K562 (cell line): ENCODE results near the gene WDR27. TPM values are rescaled to one million over a fixed set of nuclear protein-coding genes. Genes with fewer than 3 reads are reported as not detected.

ENCODE experiments used
- ATAC-seq: fragments of 200-7000 bp; cut with Tn5 transposase; 3 replicates; pipeline ENCODE4 v1.9.1; 2020; ENCODE audit warnings: moderate library complexity
- BruUV-seq: library from RNA; stranded (reverse); fragments of 400-500 nt; replicated peaks from 2 replicates; lab custom pipeline; 2021; lab: Mats Ljungman, UMichigan
- CTCF ChIA-PET: fragments of 300-600 bp; formaldehyde crosslinking; extraction: SDS; loops from one replicate; lab custom pipeline; 2021; ENCODE audit warnings: low intra/inter-chr PET ratio; lab: Yijun Ruan, JAX
- POLR2A ChIA-PET: fragments of 300-600, 350-650 bp; sonication (Branson Sonifier 250); formaldehyde crosslinking; extraction: SDS; loops from one replicate; lab custom pipeline; 2021; ENCODE audit warnings: antibody characterized with exemption, inconsistent platforms; lab: Yijun Ruan, JAX
- DNase-seq, 4 experiments: peaks; one replicate each; pipeline versions ENCODE4 v3.0.0 to v3.0.0-alpha.2; 2011 to 2018; ENCODE audit warnings: low spot score in 3 of 4, mixed read lengths in 3 of 4; ENCODE audit errors: extremely low read depth in 1 of 4
- FAIRE-seq: peaks from 2 replicates; lab custom pipeline; 2011; peaks lifted over from hg19 to GRCh38; lab: Jason Lieb, UNC
- H2AFZ ChIP-seq: 2 replicates; pipeline ENCODE4 v1.6.0; 2011; ENCODE audit warnings: low read depth, low read length, control low read depth, inconsistent platforms
- H3K27ac ChIP-seq: fragments of 200-600 bp; 3 replicates; pipeline ENCODE4 v1.8.0; 2011; ENCODE audit warnings: low read depth, mild to moderate bottlenecking, control low read depth, inconsistent platforms, low read length, moderate library complexity, mixed read lengths; ENCODE audit errors: extremely low read depth
- H3K27me3 ChIP-seq, 2 experiments: fragments of 300-600 bp in 1 of 2; 2 replicates in 1 of 2; 3 replicates in 1 of 2; pipeline versions ENCODE4 v1.6.0 to v1.8.0; 2011; ENCODE audit warnings: inconsistent platforms in 2 of 2, low read length in 2 of 2, mild to moderate bottlenecking in 1 of 2, mixed read lengths in 1 of 2, moderate library complexity in 1 of 2; ENCODE audit not compliant: control insufficient read depth in 2 of 2, insufficient read depth in 2 of 2
- H3K36me3 ChIP-seq: fragments of 300-600 bp; 3 replicates; pipeline ENCODE4 v1.8.0; 2011; ENCODE audit warnings: mild to moderate bottlenecking, low read length, inconsistent platforms; ENCODE audit not compliant: control insufficient read depth, insufficient read depth
- H3K4me1 ChIP-seq, 2 experiments: fragments of 200-600 bp in 1 of 2; replicated peaks in 1 of 2; 2 replicates in 1 of 2; 3 replicates in 1 of 2; pipeline versions ENCODE4 v1.5.1 to v1.8.0; 2011; ENCODE audit warnings: inconsistent platforms in 2 of 2, low read length in 2 of 2, mild to moderate bottlenecking in 1 of 2, mixed read lengths in 1 of 2, moderate library complexity in 1 of 2; ENCODE audit not compliant: control insufficient read depth in 2 of 2, insufficient read depth in 2 of 2
- H3K4me2 ChIP-seq: 2 replicates; pipeline ENCODE4 v1.6.1; 2011; ENCODE audit warnings: low read length, control low read depth, inconsistent platforms, mixed read lengths; ENCODE audit not compliant: insufficient read depth
- H3K4me3 ChIP-seq: fragments of 200-600 bp; sonication (generic), shearing (Covaris generic); 2 replicates; pipeline ENCODE4 v1.5.1; 2016; ENCODE audit warnings: control low read depth, inconsistent platforms
- H3K79me2 ChIP-seq: fragments of 200-600 bp; 3 replicates; pipeline ENCODE4 v1.8.0; 2011; ENCODE audit warnings: low read length, inconsistent platforms; ENCODE audit not compliant: control insufficient read depth, insufficient read depth
- H3K9ac ChIP-seq, 2 experiments: 2 replicates each; pipeline versions ENCODE4 v1.6.0 to v1.6.1; 2011; ENCODE audit warnings: low read depth in 2 of 2, low read length in 2 of 2, control low read depth in 1 of 2, inconsistent platforms in 1 of 2, mild to moderate bottlenecking in 1 of 2, mixed read lengths in 1 of 2; ENCODE audit not compliant: insufficient read depth in 1 of 2
- H3K9me1 ChIP-seq: one replicate; pipeline ENCODE4 v1.6.0; 2011; ENCODE audit warnings: inconsistent platforms, mild to moderate bottlenecking, low read length, moderate library complexity; ENCODE audit not compliant: control insufficient read depth, insufficient read depth
- H3K9me3 ChIP-seq: replicated peaks from 2 replicates; pipeline ENCODE4 v1.5.1; 2011; ENCODE audit warnings: low read depth, low read length, inconsistent platforms; ENCODE audit not compliant: control insufficient read depth, insufficient read depth
- H4K20me1 ChIP-seq: replicated peaks from 2 replicates; pipeline ENCODE4 v1.6.1; 2011; ENCODE audit warnings: low read length, inconsistent platforms, mixed read lengths; ENCODE audit not compliant: control insufficient read depth, insufficient read depth
- FUS ChIP-seq: fragments of 200-400 bp; formaldehyde crosslinking; optimal IDR thresholded peaks from 2 replicates; pipeline ENCODE3; 2017; ENCODE audit warnings: low read depth, low read length
- MCM2 ChIP-seq: fragments of 450-650 bp; IDR thresholded peaks from 2 replicates; pipeline ENCODE4 v1.6.1; 2017; ENCODE audit warnings: low read depth, mild to moderate bottlenecking
- RAD21 ChIP-seq, 2 experiments: fragments of 250-450 bp in 1 of 2; fragments of 450-650 bp in 1 of 2; sonication (Bioruptor Pico) in 1 of 2; formaldehyde crosslinking in 1 of 2; IDR thresholded peaks in 1 of 2; conservative IDR thresholded peaks in 1 of 2; 2 replicates each; pipeline versions ENCODE4 v1.4.0 to v1.8.0; 2020 to 2022; ENCODE audit warnings: mild to moderate bottlenecking in 2 of 2, moderate library complexity in 1 of 2
- ZNF197 ChIP-seq: fragments of 200-800 bp; sonication (Bioruptor generic); IDR thresholded peaks from 2 replicates; pipeline ENCODE4 v1.6.1; 2016; ENCODE audit warnings: low read depth, missing genetic modification characterization, missing compliant biosample characterization
- ZNF431 ChIP-seq: sonication (generic); formaldehyde crosslinking; IDR thresholded peaks from 2 replicates; pipeline ENCODE4 v1.8.0; 2022; ENCODE audit warnings: mild to moderate bottlenecking, missing genetic modification reagents
- ZNF584 ChIP-seq: fragments of 200-800 bp; sonication (Bioruptor generic); IDR thresholded peaks from 2 replicates; pipeline ENCODE4 v1.6.1; 2016; ENCODE audit warnings: low read depth, mild to moderate bottlenecking, missing genetic modification characterization, missing compliant biosample characterization
- WGBS: fragments of 100-300 bp; shearing (Covaris generic); methylation state at CpG from one replicate; pipeline ENCODE4 v1.1.6; 2016; ENCODE audit warnings: low coverage, mixed read lengths; ENCODE audit not compliant: insufficient coverage; ENCODE audit errors: missing lambda C conversion rate; 5-methylcytosine and 5-hydroxymethylcytosine counted together
- in situ Hi-C: fragments of 300-500 bp; cut with MboI; formaldehyde crosslinking; loops from 4 replicates; pipeline ENCODE4 v1.15.0; 2018; ENCODE audit warnings: inconsistent platforms, mixed read lengths
- intact Hi-C: fragments of 100-400 bp; cut with micrococcal nuclease; formaldehyde crosslinking; loops from 2 replicates; pipeline ENCODE4 v1.14.2; 2022
- polyA plus RNA-seq, 8 experiments: library from polyadenylated mRNA; depleted of rRNA in 4 of 8; stranded (reverse) in 5 of 8; unstranded in 3 of 8; fragments of >200 nt; fragmentation: Nextera tagmentation in 2 of 8; fragmentation: Illumina TruSeq in 1 of 8; extraction: Ambion mirVana in 2 of 8; extraction: Trizol in 1 of 8; gene quantifications; 2 replicates each; pipeline versions ENCODE4 v1.2.1 to v1.2.3, GENCODE V29; 2011 to 2014; ENCODE audit warnings: inconsistent platforms in 1 of 8, missing spikeins in 1 of 8
- total RNA-seq, 7 experiments: library from RNA; depleted of rRNA in 6 of 7; stranded (reverse); fragments of >200 nt in 6 of 7; fragmentation: Illumina TruSeq in 2 of 7; extraction: Trizol in 2 of 7; gene quantifications; 2 replicates each; pipeline versions ENCODE4 v1.2.1 to v1.2.3, GENCODE V29; 2011 to 2021; ENCODE audit warnings: low replicate concordance in 1 of 7
- TF ChIP-seq, protein P1 (sequence below): fragments of 450-650 bp; formaldehyde crosslinking; IDR thresholded peaks from 2 replicates; pipeline ENCODE4 v1.4.0; 2020; ENCODE audit warnings: mild to moderate bottlenecking, moderate library complexity
- TF ChIP-seq, protein P2 (sequence below): fragments of 450-650 bp; IDR thresholded peaks from 2 replicates; pipeline ENCODE4 v1.6.1; 2016; ENCODE audit warnings: mild to moderate bottlenecking, moderate library complexity

The WDR27 gene
- total and polyA plus RNA-seq, 9 of the 15 experiments (the other 6 are each of a cell fraction or from before 2014, with no cell fraction given): 4.3 to 77.2 (median 22.7) TPM

DNA sequence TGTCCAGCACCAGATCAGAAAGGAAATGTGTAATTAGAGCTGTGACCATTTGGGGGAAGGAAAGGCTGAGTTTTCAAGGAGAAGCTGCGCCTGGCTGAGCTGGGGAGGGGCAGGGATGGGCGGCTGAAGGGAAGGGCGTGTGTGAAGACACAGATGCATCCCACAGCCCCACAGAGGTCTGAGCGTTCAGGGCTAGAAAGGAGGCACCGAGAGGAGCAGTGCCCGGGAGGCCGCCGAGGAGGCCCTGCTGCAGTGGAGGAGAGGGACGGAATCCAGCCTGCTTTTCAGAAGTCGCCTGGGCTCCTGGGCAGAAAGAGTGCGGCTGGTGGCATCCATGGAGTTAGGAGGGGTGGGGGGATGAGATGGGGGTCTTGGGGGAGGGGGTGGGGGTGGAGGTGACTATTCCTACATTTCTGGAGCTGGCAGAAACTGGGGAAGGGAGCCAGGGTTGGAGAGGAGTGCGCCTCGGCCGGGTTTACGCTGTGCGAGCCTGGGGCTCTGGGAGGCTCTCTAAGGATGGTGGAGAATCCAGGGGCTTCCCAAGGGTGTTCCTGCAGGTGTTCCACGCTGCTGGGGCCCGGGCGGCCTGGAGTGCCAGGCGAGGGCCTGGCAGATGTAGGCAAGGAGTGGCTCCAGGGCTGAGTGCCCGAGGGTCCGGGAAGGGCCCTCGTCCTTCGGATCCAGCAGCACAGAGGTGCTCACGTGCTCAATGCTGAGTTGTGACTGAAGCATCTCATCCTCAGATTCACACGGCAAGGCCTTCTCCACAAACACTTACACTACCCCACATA, 41.8 kb downstream of the WDR27 start:
- intact Hi-C loops: no loop called here
- H3K27me3 ChIP-seq: no peaks in the 10 kb centered on the region
- H3K4me2 ChIP-seq: no peak overlapping the region
- 91% methylated on average over 14 of the region's 26 CpGs for WGBS
- no peaks in the 10 kb centered on the region for H4K20me1 ChIP-seq
- no peaks in the 10 kb centered on the region; a peak in 1 of 5 replicates for H3K4me1 ChIP-seq
- H3K36me3 ChIP-seq: peaks cover 65% of the 10 kb centered on the region
- CTCF ChIA-PET: no interaction called here
- H3K27ac ChIP-seq: no peak overlapping the region
- H3K4me3 ChIP-seq: no peak overlapping the region
- peak overlapping the region in 1 of 2 experiments; percentile 48; a peak in 1 of 4 replicates for H3K9ac ChIP-seq
- no peak for DNase-seq
- in situ Hi-C loops: no loop called here
- no peaks in the 10 kb centered on the region for H3K79me2 ChIP-seq
- FAIRE-seq: no peak
- peaks cover 4% of the 10 kb centered on the region for H3K9me1 ChIP-seq
- no peak overlapping the region for H2AFZ ChIP-seq
- POLR2A ChIA-PET: interaction anchor here (1.9 kb wide), 1 partner anchor 11 kb away, joined by 5 read pairs; no protein-coding TSS in a partner anchor
- H3K9me3 ChIP-seq: no peaks in the 10 kb centered on the region
- no peak for ATAC-seq
- no TSS peak for BruUV-seq
- TF ChIP-seq ZNF431 (CRISPR knock-in tag) (no peak), MCM2 (no peak), ZNF584 (CRISPR knock-in tag) (no peak), RAD21 (CRISPR knock-in tag; conservative IDR thresholded peaks at IDR 0.05 in 1 of 2, IDR thresholded peaks at IDR 0.05 in 1 of 2) (no peak), FUS (no peak), ZNF197 (CRISPR knock-in tag) (no peak)
- TF ChIP-seq, protein P1, sequence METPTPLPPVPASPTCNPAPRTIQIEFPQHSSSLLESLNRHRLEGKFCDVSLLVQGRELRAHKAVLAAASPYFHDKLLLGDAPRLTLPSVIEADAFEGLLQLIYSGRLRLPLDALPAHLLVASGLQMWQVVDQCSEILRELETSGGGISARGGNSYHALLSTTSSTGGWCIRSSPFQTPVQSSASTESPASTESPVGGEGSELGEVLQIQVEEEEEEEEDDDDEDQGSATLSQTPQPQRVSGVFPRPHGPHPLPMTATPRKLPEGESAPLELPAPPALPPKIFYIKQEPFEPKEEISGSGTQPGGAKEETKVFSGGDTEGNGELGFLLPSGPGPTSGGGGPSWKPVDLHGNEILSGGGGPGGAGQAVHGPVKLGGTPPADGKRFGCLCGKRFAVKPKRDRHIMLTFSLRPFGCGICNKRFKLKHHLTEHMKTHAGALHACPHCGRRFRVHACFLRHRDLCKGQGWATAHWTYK (CRISPR knock-in tag): no peak
- TF ChIP-seq, protein P2, sequence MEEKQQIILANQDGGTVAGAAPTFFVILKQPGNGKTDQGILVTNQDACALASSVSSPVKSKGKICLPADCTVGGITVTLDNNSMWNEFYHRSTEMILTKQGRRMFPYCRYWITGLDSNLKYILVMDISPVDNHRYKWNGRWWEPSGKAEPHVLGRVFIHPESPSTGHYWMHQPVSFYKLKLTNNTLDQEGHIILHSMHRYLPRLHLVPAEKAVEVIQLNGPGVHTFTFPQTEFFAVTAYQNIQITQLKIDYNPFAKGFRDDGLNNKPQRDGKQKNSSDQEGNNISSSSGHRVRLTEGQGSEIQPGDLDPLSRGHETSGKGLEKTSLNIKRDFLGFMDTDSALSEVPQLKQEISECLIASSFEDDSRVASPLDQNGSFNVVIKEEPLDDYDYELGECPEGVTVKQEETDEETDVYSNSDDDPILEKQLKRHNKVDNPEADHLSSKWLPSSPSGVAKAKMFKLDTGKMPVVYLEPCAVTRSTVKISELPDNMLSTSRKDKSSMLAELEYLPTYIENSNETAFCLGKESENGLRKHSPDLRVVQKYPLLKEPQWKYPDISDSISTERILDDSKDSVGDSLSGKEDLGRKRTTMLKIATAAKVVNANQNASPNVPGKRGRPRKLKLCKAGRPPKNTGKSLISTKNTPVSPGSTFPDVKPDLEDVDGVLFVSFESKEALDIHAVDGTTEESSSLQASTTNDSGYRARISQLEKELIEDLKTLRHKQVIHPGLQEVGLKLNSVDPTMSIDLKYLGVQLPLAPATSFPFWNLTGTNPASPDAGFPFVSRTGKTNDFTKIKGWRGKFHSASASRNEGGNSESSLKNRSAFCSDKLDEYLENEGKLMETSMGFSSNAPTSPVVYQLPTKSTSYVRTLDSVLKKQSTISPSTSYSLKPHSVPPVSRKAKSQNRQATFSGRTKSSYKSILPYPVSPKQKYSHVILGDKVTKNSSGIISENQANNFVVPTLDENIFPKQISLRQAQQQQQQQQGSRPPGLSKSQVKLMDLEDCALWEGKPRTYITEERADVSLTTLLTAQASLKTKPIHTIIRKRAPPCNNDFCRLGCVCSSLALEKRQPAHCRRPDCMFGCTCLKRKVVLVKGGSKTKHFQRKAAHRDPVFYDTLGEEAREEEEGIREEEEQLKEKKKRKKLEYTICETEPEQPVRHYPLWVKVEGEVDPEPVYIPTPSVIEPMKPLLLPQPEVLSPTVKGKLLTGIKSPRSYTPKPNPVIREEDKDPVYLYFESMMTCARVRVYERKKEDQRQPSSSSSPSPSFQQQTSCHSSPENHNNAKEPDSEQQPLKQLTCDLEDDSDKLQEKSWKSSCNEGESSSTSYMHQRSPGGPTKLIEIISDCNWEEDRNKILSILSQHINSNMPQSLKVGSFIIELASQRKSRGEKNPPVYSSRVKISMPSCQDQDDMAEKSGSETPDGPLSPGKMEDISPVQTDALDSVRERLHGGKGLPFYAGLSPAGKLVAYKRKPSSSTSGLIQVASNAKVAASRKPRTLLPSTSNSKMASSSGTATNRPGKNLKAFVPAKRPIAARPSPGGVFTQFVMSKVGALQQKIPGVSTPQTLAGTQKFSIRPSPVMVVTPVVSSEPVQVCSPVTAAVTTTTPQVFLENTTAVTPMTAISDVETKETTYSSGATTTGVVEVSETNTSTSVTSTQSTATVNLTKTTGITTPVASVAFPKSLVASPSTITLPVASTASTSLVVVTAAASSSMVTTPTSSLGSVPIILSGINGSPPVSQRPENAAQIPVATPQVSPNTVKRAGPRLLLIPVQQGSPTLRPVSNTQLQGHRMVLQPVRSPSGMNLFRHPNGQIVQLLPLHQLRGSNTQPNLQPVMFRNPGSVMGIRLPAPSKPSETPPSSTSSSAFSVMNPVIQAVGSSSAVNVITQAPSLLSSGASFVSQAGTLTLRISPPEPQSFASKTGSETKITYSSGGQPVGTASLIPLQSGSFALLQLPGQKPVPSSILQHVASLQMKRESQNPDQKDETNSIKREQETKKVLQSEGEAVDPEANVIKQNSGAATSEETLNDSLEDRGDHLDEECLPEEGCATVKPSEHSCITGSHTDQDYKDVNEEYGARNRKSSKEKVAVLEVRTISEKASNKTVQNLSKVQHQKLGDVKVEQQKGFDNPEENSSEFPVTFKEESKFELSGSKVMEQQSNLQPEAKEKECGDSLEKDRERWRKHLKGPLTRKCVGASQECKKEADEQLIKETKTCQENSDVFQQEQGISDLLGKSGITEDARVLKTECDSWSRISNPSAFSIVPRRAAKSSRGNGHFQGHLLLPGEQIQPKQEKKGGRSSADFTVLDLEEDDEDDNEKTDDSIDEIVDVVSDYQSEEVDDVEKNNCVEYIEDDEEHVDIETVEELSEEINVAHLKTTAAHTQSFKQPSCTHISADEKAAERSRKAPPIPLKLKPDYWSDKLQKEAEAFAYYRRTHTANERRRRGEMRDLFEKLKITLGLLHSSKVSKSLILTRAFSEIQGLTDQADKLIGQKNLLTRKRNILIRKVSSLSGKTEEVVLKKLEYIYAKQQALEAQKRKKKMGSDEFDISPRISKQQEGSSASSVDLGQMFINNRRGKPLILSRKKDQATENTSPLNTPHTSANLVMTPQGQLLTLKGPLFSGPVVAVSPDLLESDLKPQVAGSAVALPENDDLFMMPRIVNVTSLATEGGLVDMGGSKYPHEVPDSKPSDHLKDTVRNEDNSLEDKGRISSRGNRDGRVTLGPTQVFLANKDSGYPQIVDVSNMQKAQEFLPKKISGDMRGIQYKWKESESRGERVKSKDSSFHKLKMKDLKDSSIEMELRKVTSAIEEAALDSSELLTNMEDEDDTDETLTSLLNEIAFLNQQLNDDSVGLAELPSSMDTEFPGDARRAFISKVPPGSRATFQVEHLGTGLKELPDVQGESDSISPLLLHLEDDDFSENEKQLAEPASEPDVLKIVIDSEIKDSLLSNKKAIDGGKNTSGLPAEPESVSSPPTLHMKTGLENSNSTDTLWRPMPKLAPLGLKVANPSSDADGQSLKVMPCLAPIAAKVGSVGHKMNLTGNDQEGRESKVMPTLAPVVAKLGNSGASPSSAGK: no peak
